NB4 (cell line): ENCODE measurements around the gene YJU2.

Source experiments
- MYC ChIP-seq: IDR thresholded peaks from 2 replicates; pipeline ENCODE4 v1.6.1; 2011; ENCODE audit warnings: low read depth, low read length
- POLR2A ChIP-seq: IDR thresholded peaks from 2 replicates; pipeline ENCODE4 v1.6.1; 2011; ENCODE audit warnings: mild to moderate bottlenecking; ENCODE audit not compliant: insufficient read length; ENCODE audit errors: extremely low read depth
- TF ChIP-seq, protein P1 (sequence below): IDR thresholded peaks from one replicate; pipeline ENCODE4 v1.5.1; 2012; ENCODE audit warnings: low read depth, low read length

DNA sequence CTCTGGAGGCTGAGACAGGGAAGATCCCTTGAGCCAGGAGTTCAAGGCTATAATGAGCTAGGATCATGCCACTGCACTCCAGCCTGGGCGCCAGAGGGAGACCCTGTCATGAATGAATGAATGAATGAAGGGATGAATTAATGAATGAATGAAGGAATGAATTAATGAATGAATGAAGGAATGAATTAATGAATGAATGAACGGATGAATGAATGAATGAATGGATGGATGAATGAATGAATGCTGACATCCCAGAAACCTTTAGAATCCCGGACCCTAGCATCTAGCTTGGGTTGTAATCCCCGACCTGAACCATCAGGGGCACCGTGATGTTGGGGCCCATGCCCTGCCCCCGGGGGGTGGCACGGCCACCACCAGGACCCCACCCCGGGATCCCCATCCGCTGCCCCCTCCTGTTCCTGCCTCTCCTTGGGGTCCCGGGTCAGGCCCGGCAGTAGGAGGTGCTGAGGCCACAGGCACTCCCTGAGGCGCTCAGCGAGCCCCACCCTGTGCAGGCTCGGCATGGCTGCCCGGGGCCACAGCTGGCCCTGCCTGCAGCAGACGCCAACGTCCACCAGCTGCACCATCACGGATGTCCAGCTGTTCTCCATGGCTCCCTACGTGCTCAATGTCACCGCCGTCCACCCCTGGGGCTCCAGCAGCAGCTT is 14.1 kb upstream of the YJU2 start:
- TF ChIP-seq, protein P1, sequence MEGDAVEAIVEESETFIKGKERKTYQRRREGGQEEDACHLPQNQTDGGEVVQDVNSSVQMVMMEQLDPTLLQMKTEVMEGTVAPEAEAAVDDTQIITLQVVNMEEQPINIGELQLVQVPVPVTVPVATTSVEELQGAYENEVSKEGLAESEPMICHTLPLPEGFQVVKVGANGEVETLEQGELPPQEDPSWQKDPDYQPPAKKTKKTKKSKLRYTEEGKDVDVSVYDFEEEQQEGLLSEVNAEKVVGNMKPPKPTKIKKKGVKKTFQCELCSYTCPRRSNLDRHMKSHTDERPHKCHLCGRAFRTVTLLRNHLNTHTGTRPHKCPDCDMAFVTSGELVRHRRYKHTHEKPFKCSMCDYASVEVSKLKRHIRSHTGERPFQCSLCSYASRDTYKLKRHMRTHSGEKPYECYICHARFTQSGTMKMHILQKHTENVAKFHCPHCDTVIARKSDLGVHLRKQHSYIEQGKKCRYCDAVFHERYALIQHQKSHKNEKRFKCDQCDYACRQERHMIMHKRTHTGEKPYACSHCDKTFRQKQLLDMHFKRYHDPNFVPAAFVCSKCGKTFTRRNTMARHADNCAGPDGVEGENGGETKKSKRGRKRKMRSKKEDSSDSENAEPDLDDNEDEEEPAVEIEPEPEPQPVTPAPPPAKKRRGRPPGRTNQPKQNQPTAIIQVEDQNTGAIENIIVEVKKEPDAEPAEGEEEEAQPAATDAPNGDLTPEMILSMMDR: no peak
- TF ChIP-seq MYC: no peak
- TF ChIP-seq POLR2A: no peak
